ELF-1 (cell line): ENCODE results near the gene KCNS3.

Experiments used
- DNase-seq: peaks from one replicate; pipeline ENCODE4 v3.0.0-alpha.2; 2016; ENCODE audit warnings: low read depth, low spot score

The KCNS3 gene

GRCh38 chr2:17877811-17878280 is 621 bp upstream of the KCNS3 start:
- DNase-seq = peak; percentile 43

- peak; percentile 95 for DNase-seq
Observed at GRCh38 chr2:17879137-17879912, 858 bp downstream of the KCNS3 start.

- no peak for DNase-seq
Observed at GRCh38 chr2:17879913-17880274, 1.4 kb downstream of the KCNS3 start.

- DNase-seq = peak; percentile 75
Observed at GRCh38 chr2:17892770-17893534, 14.5 kb downstream of the KCNS3 start.

DNA sequence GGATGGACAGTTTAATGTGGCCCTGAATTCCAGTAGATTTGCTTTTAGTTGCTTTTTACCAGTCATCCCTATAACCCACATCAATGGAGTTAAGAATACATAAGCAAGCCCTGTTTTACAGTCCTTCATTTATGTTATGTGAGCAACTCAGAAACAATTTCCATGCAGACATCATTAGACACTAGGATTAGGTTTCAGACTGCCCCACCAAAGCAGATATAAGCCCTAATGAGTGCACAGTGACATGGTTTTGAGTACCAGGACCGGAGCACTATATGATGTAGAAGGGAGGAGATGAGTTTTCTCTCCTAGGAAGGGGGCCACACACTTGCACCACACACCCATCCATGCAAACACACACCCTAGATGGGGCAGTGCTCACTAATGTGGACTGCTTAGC is 15.5 kb downstream of the KCNS3 start:
- DNase-seq = no peak

- DNase-seq = no peak
Observed at GRCh38 chr2:17894556-17894955, 16.1 kb downstream of the KCNS3 start.

- no peak for DNase-seq
Observed at GRCh38 chr2:17899871-17900270, 21.4 kb downstream of the KCNS3 start.

- no peak for DNase-seq
Observed at GRCh38 chr2:17901246-17901645, 22.8 kb downstream of the KCNS3 start.

- no peak for DNase-seq
Observed at GRCh38 chr2:17910980-17911379, 32.5 kb downstream of the KCNS3 start.

- no peak for DNase-seq
Observed at GRCh38 chr2:17911491-17912260, 33.2 kb downstream of the KCNS3 start.

GRCh38 chr2:17912266-17912691 is 33.8 kb downstream of the KCNS3 start:
- no peak for DNase-seq

GRCh38 chr2:17915099-17915498 is 36.6 kb downstream of the KCNS3 start:
- no peak for DNase-seq

DNA sequence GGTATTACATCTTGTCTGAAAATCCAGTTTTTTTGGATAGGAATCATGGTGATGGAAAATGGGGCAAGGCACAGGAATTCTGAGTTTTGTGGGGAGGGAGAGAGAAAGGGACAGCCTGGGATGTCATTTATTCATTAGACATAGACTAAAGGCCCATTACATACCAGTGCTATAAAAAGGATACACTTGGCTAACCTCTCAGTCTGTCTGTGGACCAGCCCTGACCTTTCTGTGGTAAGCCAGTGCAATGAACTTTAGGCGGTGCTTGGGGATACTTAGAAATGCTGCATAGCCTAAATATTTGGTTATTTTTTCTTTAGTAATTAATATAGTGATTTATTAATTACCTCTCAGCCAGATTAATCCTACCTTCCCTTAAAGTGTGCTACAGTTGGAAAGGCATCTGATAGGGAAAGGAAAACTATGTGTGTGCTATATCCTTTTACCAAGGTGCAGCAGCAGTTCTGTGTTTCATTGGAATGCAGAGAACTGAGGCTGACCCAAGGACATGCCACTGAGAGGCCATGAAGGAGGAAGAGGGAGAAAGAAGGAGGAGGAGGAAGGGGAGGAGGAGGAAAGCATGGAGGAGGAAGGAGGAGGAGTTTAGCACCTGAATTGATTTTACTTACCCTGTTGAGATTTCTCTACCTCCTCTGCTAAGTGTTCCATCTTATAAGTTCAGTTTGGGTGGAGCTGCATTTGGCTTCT is 37.5 kb downstream of the KCNS3 start:
- no peak for DNase-seq

- DNase-seq = no peak
Observed at GRCh38 chr2:17916584-17916983, 38.1 kb downstream of the KCNS3 start.

- peak; percentile 45 for DNase-seq
Observed at GRCh38 chr2:17918789-17919188, 40.3 kb downstream of the KCNS3 start.

- DNase-seq = no peak
Observed at GRCh38 chr2:17930773-17931172, 52.3 kb downstream of the KCNS3 start.

DNA sequence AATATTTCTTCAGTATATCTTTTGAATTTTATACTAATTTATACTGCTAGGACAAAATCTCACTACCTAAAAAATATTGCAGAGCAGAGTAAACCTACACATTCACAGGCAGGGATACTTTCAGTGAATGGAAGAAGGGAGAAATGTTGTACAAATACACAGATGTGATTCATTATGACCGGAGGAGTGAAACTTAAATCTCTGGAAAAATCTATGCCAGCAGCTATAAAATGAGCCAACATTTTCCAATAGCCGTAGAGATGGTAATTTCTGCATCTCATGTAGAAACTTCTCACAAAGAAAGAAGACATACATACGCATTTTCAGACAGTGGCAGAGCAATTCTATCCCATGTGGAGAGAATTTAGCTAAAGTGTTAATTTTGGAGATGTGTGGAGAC is 54.8 kb downstream of the KCNS3 start:
- DNase-seq = no peak

- no peak for DNase-seq
Observed at GRCh38 chr2:17934721-17935120, 56.3 kb downstream of the KCNS3 start.

DNA sequence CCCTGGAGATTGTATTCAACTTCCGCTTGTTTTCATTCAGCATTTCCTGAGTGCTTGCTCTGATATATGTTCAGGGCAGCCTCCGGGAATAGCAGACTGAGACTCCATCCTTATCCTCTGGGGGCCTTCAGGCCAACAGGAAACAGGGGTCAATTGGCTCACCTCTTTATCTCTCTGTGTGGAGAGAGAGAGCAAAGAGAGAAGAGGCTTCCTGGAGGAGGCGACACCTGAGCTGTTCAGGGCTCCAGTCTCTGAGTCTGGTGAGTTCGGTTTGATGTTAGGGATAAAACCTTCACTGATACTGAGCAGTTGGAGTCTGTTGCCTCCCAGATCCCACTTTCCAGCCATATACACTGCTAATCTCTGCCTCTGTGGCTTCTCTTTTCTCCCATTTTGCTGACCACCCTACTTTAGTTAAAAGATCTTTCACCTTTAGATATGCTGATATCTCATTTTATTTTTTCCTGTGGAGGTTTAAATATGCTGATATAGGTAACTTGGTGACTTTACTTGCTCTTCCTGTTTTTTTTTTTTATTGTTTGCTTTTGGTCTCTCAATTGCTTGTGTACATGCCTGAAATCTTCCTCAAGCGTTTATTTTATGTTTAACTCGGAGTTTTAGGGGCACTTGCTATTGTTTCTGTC is 56.9 kb downstream of the KCNS3 start:
- DNase-seq = no peak

DNA sequence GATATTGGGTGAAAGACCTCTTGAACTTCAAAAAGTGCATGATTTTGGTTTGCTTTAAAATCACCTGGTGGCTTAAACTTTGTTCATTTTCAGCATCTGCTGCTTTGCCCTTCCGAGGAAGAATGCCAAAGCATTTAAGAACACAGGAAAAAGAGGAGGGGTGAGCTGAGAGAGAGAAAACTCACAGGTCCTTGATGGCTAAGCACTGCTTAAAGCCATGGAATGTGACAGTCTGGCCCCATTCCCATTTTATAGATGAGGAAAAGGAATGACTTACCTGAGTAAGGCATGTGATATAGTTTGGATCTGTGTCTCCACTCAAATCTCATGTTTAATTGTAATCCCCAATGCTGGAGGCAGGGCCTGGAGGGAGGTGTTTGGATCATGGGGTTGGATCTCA is 58.1 kb downstream of the KCNS3 start:
- DNase-seq = no peak

- no peak for DNase-seq
Observed at GRCh38 chr2:17940091-17940630, 61.7 kb downstream of the KCNS3 start.
